Right lobe of liver (tissue), 4 donors: ENCODE data around the gene BICRA.

Experiments
- POLR2A ChIP-seq: fragments of 450-650 bp; IDR thresholded peaks from one replicate; pipeline ENCODE4 v1.6.1; 2017; ENCODE audit warnings: antibody characterized with exemption, mild to moderate bottlenecking
- TF ChIP-seq, protein P1 (sequence below), 4 donors: fragments of 200-600 bp in 3 of 4; fragments of 450-650 bp in 1 of 4; IDR thresholded peaks; one replicate each; pipeline versions ENCODE4 v1.5.1 to v1.8.0; 2016 to 2022; ENCODE audit warnings: antibody characterized with exemption in 4 of 4, mild to moderate bottlenecking in 2 of 4
- donor health status: DM: no; HTN: no; CAD: no.
- donor health status: DM: no; HTN: no; CAD: no.
- donor health status: DM: no; HTN: yes; CAD: no.

DNA sequence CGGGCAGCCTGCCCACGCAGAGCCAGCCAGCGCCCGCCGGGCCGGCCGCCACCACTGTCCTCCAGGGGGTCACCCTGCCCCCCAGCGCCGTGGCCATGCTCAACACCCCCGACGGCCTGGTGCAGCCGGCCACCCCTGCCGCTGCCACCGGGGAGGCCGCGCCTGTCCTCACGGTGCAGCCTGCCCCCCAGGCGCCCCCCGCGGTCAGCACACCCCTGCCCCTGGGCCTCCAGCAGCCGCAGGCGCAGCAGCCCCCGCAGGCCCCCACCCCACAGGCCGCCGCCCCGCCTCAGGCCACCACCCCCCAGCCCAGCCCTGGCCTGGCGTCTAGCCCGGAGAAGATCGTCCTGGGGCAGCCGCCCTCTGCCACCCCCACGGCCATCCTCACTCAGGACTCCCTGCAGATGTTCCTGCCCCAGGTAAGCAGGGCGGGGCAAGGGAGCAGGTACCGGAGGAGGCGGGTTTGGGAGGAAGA, 72.0 kb downstream of the BICRA start:
- TF ChIP-seq, protein P1, sequence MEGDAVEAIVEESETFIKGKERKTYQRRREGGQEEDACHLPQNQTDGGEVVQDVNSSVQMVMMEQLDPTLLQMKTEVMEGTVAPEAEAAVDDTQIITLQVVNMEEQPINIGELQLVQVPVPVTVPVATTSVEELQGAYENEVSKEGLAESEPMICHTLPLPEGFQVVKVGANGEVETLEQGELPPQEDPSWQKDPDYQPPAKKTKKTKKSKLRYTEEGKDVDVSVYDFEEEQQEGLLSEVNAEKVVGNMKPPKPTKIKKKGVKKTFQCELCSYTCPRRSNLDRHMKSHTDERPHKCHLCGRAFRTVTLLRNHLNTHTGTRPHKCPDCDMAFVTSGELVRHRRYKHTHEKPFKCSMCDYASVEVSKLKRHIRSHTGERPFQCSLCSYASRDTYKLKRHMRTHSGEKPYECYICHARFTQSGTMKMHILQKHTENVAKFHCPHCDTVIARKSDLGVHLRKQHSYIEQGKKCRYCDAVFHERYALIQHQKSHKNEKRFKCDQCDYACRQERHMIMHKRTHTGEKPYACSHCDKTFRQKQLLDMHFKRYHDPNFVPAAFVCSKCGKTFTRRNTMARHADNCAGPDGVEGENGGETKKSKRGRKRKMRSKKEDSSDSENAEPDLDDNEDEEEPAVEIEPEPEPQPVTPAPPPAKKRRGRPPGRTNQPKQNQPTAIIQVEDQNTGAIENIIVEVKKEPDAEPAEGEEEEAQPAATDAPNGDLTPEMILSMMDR (IDR thresholded peaks at IDR 0.05): no peak
- no peak for TF ChIP-seq POLR2A
